NCI-H146 treated with DMSO at 0.1 percent for 48 hours (cell line): ENCODE data around the gene SUCNR1.
"Not testable (repeated sequence)": the region's sequence is repeated elsewhere in the genome, so short reads cannot be mapped to it uniquely, and the experiment has no call there.

Experiments
- DNase-seq: peaks from one replicate; lab custom pipeline; 2025; ENCODE audit not compliant: unreplicated experiment; lab: John Stamatoyannopoulos, UW

SUCNR1 gene

GRCh38 chr3:151873398-151873797 lies at the start of gene SUCNR1:
Gene SUCNR1 (plus strand): TSS chr3:151873643. CDS start chr3:151879893, 6,250 bp downstream.
- DNase-seq = no peak

- no peak for DNase-seq
Observed at GRCh38 chr3:151827816-151828215, 45.6 kb upstream of the SUCNR1 start.

- DNase-seq = peak; percentile 33
Observed at GRCh38 chr3:151835751-151836525, 37.5 kb upstream of the SUCNR1 start.

- DNase-seq = no peak
Observed at GRCh38 chr3:151837057-151837456, 36.4 kb upstream of the SUCNR1 start.

GRCh38 chr3:151838574-151839312 lies 34.7 kb upstream of the SUCNR1 start:
- peak; percentile 27 for DNase-seq

GRCh38 chr3:151839313-151839631 lies 34.2 kb upstream of the SUCNR1 start:
- DNase-seq = no peak

GRCh38 chr3:151841801-151842200 lies 31.6 kb upstream of the SUCNR1 start:
- no peak for DNase-seq

- peak; percentile 97 for DNase-seq
Observed at GRCh38 chr3:151843275-151843674, 30.2 kb upstream of the SUCNR1 start.

GRCh38 chr3:151845306-151845905 lies 28.0 kb upstream of the SUCNR1 start:
- DNase-seq = no peak

GRCh38 chr3:151850065-151850464 lies 23.4 kb upstream of the SUCNR1 start:
- not testable (repeated sequence) for DNase-seq

- no peak for DNase-seq
Observed at GRCh38 chr3:151852074-151852811, 21.2 kb upstream of the SUCNR1 start.

- peak; percentile 79 for DNase-seq
Observed at GRCh38 chr3:151856118-151856517, 17.3 kb upstream of the SUCNR1 start.

- DNase-seq = no peak
Observed at GRCh38 chr3:151856641-151857040, 16.8 kb upstream of the SUCNR1 start.

GRCh38 chr3:151859233-151859673 lies 14.2 kb upstream of the SUCNR1 start:
- no peak for DNase-seq

- DNase-seq = no peak
Observed at GRCh38 chr3:151859905-151860304, 13.5 kb upstream of the SUCNR1 start.

- peak; percentile 72 for DNase-seq
Observed at GRCh38 chr3:151863611-151864010, 9.8 kb upstream of the SUCNR1 start.

- DNase-seq = no peak
Observed at GRCh38 chr3:151864423-151865101, 8.9 kb upstream of the SUCNR1 start.

- DNase-seq = peak; percentile 77
Observed at GRCh38 chr3:151866711-151867410, 6.6 kb upstream of the SUCNR1 start.

- DNase-seq = no peak
Observed at GRCh38 chr3:151867666-151868065, 5.8 kb upstream of the SUCNR1 start.

- DNase-seq = no peak
Observed at GRCh38 chr3:151869181-151869580, 4.3 kb upstream of the SUCNR1 start.
